Adrenal gland (tissue), 12 donors: Measurements from ENCODE around the gene EHD4. TPM values are rescaled to one million over a fixed set of nuclear protein-coding genes. Genes with fewer than 3 reads are reported as not detected.

Experiments
- DNase-seq, 7 donors: peaks; one replicate each; pipeline ENCODE4 v3.0.0-alpha.2; 2019 to 2020
- H3K27ac ChIP-seq, 5 donors: fragments of 200-600 bp; sonication (generic) in 4 of 5; 1 replicate in 3 of 5; 2 replicates in 2 of 5; pipeline versions ENCODE4 v1.5.1 to v1.8.0; 2016 to 2020; ENCODE audit warnings: mild to moderate bottlenecking in 1 of 5
- H3K27me3 ChIP-seq: fragments of 200-600 bp; 2 replicates; pipeline ENCODE4 v1.8.0; 2021
- H3K36me3 ChIP-seq, 2 donors: fragments of 200-600 bp; replicated peaks in 1 of 2; 1 replicate in 1 of 2; 2 replicates in 1 of 2; pipeline versions ENCODE4 v1.5.1 to v1.8.0; 2018 to 2022
- H3K4me1 ChIP-seq, 2 donors: fragments of 200-600 bp; replicated peaks in 1 of 2; 1 replicate in 1 of 2; 2 replicates in 1 of 2; pipeline versions ENCODE4 v1.5.1 to v1.8.0; 2018 to 2021
- H3K4me3 ChIP-seq, 4 donors: fragments of 200-600 bp; sonication (generic) in 3 of 4; one replicate each; pipeline ENCODE4 v1.5.1; 2016 to 2018
- H3K9me3 ChIP-seq, 3 donors: fragments of 200-600 bp; sonication (generic) in 1 of 3; replicated peaks in 1 of 3; 1 replicate in 2 of 3; 2 replicates in 1 of 3; pipeline versions ENCODE4 v1.5.1 to v1.8.0; 2016 to 2021
- POLR2A ChIP-seq, 2 donors: fragments of 450-650 bp; IDR thresholded peaks; one replicate each; pipeline ENCODE4 v1.6.1; 2017; ENCODE audit warnings: antibody characterized with exemption in 2 of 2, mild to moderate bottlenecking in 2 of 2, moderate library complexity in 1 of 2
- WGBS, 4 donors: extraction: QIAGEN DNeasy Blood & Tissue Kit in 2 of 4; methylation state at CpG; one replicate each; pipeline versions ENCODE4 v1.1.5 to v1.1.7; 2013 to 2017; 5-methylcytosine and 5-hydroxymethylcytosine counted together
- intact Hi-C, 2 donors: fragments of 100-400 bp; cut with DNase I; formaldehyde crosslinking; loops; one replicate each; pipeline versions ENCODE4 v1.14.1 to v1.15.0; 2022 to 2023
- polyA plus RNA-seq, 3 donors: library from polyadenylated mRNA; stranded (reverse); fragments of 200-250 nt in 2 of 3; fragments of 350-450 nt in 1 of 3; fragmentation: Illumina TruSeq in 1 of 3; extraction: RNeasy Lipid Tissue Mini Kit (QIAGEN cat#74804) in 1 of 3; gene quantifications; one replicate each; pipeline ENCODE4 v1.2.3, GENCODE V29; 2013 to 2014
- total RNA-seq, 9 donors: library from RNA; depleted of rRNA in 4 of 9; stranded (reverse); fragments of >200 nt in 4 of 9; fragments of 120-200 nt in 1 of 9; fragmentation: NEBNext Ultra II Directional in 1 of 9; extraction: Animal tissue kit (Norgen Biotek cat#: 25700) in 1 of 9; gene quantifications; one replicate each; pipeline versions ENCODE4 v1.1.0 to v1.2.4, GENCODE V29; 2013 to 2023
- TF ChIP-seq, protein P1 (sequence below), 6 experiments: fragments of 450-650 bp in 4 of 6; fragments of 200-600 bp in 2 of 6; sonication (generic) in 1 of 6; IDR thresholded peaks; 1 replicate in 5 of 6; 2 replicates in 1 of 6; pipeline versions ENCODE4 v1.5.1 to v1.8.0; 2016 to 2021; ENCODE audit warnings: antibody characterized with exemption in 6 of 6, mild to moderate bottlenecking in 2 of 6, moderate library complexity in 1 of 6
- donor health status: healthy with polysubstance abuse.
- donor health status: Bipolar disorder and iron deficiency.
- donor health status: DM: yes; HTN: yes; CAD: no.
- donor health status: DM: no; HTN: no; CAD: no.
- donor health status: DM: no; HTN: no; CAD: no.
- donor health status: DM: yes; HTN: yes; CAD: no.

Gene EHD4
- total and polyA plus RNA-seq, 12 donors: 2.0 to 17.0 (median 11.5) TPM

DNA sequence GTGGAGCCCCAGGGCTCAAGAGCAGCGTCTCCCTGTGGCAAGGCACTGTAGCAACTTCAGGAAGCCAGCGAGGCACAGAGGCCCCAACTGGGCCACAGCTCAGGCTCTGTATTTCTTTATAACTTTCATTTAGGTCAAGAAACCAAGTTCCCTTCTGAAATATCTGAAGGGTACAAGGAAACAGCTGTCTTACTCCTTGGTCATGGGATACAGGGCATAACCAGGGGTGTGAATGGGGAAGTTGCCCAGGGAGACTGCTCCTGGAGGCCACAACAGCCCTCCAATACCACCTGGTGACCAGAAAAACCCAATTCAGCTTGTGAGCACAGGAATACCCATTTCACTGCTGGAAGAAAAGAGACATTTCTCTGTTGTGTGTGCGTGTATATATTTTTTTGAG lies 65.2 kb downstream of the EHD4 start:
- intact Hi-C loops: no loop called here
- WGBS, 4 donors: 75 to 100% (median 86%) methylated on average over 2 to 3 of the region's 3 CpGs

GRCh38 chr15:41906608-41907007 lies 65.7 kb downstream of the EHD4 start:
- DNase-seq: no peak
- whole genome bisulfite sequencing, 4 donors: 92 to 98% (median 96%) methylated on average over 3 to 5 of the region's 5 CpGs
- intact Hi-C loops: no loop called here
- no peak overlapping the region for H3K4me3 ChIP-seq
- H3K4me1 ChIP-seq: no peaks in the 10 kb centered on the region
- H3K36me3 ChIP-seq: peaks cover 0 to 15% of the 10 kb centered on the region in 2 donors
- peak overlapping the region in 1 of 5 donors; percentile 37 for H3K27ac ChIP-seq
- H3K9me3 ChIP-seq: no peaks in the 10 kb centered on the region
- no peaks in the 10 kb centered on the region for H3K27me3 ChIP-seq
- no peak for TF ChIP-seq POLR2A (IDR thresholded peaks at IDR 0.05)
- TF ChIP-seq, protein P1, sequence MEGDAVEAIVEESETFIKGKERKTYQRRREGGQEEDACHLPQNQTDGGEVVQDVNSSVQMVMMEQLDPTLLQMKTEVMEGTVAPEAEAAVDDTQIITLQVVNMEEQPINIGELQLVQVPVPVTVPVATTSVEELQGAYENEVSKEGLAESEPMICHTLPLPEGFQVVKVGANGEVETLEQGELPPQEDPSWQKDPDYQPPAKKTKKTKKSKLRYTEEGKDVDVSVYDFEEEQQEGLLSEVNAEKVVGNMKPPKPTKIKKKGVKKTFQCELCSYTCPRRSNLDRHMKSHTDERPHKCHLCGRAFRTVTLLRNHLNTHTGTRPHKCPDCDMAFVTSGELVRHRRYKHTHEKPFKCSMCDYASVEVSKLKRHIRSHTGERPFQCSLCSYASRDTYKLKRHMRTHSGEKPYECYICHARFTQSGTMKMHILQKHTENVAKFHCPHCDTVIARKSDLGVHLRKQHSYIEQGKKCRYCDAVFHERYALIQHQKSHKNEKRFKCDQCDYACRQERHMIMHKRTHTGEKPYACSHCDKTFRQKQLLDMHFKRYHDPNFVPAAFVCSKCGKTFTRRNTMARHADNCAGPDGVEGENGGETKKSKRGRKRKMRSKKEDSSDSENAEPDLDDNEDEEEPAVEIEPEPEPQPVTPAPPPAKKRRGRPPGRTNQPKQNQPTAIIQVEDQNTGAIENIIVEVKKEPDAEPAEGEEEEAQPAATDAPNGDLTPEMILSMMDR (IDR thresholded peaks at IDR 0.05): no peak

More for the DNA sequence above, 65.2 kb downstream of the EHD4 start:
- Histone ChIP-seq H3K4me3 (no peak overlapping the region), H3K36me3 (peaks cover 0 to 15% of the 10 kb centered on the region in 2 donors), H3K27me3 (no peaks in the 10 kb centered on the region), H3K27ac (peak overlapping the region in 1 of 5 donors; percentile 37), H3K4me1 (peaks cover 0 to under 1% of the 10 kb centered on the region in 2 donors), H3K9me3 (no peaks in the 10 kb centered on the region)
- DNase-seq: no peak
- TF ChIP-seq POLR2A (IDR thresholded peaks at IDR 0.05): no peak
- TF ChIP-seq, protein P1 (IDR thresholded peaks at IDR 0.05): no peak

DNA sequence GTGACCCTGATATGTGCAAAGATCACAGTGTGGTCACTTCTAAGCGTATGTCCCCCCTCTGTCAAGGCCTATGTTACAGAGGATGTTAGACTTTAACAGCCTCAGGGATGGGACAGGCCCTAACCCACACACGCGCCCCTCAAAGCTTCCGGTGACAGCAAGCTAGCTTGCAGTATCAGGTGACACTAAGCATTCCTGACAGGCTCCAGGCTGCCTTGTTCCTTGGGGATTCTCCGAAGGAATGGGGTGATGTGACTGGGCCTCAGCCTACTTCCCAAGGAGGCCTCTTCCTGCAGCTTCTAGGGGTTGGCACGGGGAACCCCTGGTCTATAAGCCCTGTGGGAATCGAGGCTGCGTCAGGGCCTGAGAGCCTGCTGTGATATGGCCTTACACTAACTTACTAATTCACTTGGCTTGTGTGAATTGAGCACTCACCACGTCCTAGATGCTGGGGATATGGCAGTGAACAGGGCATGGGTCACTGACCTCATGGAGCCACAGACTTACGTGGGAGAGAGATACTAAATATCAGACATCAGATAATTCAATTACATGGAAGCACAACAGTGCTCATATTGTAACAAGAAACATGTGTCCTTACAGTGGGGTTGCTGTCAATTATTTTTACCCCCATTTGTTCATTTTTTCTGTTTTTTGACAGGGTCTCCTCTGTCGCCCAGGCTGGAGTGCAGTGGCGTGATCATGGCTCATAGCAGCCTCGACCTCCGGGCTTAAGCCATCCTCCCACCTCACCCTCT lies 67.1 kb downstream of the EHD4 start:
- TF ChIP-seq, protein P1 (IDR thresholded peaks at IDR 0.05): no peak
- no peak for TF ChIP-seq POLR2A (IDR thresholded peaks at IDR 0.05)
- no peak overlapping the region for H3K4me3 ChIP-seq
- 87 to 92% (median 90%) methylated on average over 13 to 14 of the region's 14 CpGs for WGBS, 4 donors
- no peaks in the 10 kb centered on the region for H3K27me3 ChIP-seq
- H3K36me3 ChIP-seq: peaks cover 0 to 23% of the 10 kb centered on the region in 2 donors
- no peaks in the 10 kb centered on the region for H3K4me1 ChIP-seq
- H3K9me3 ChIP-seq: no peaks in the 10 kb centered on the region
- H3K27ac ChIP-seq: no peak overlapping the region
- DNase-seq: no peak
- intact Hi-C loops: no loop called here

- Histone ChIP-seq H3K4me3 (no peak overlapping the region), H3K9me3 (no peaks in the 10 kb centered on the region), H3K27me3 (no peaks in the 10 kb centered on the region), H3K4me1 (no peaks in the 10 kb centered on the region), H3K27ac (no peak overlapping the region), H3K36me3 (peaks cover 0 to 21% of the 10 kb centered on the region in 2 donors)
- DNase-seq: peak; percentile 60 to 87 (median 69)
- intact Hi-C loops: no loop called here
- 17 to 42% (median 32%) methylated on average over 1 to 6 of the region's 6 CpGs for WGBS, 4 donors
- TF ChIP-seq, protein P1 (IDR thresholded peaks at IDR 0.05): peak; percentile 63 to 86 (median 80)
- TF ChIP-seq POLR2A (IDR thresholded peaks at IDR 0.05): no peak
Measured at GRCh38 chr15:41904541-41905005, 67.8 kb downstream of the EHD4 start.
